HEK293 (cell line): ENCODE results near the gene RNF217.

Source experiments
- CTCF ChIA-PET: fragments of 350-600 bp; formaldehyde crosslinking; extraction: SDS; loops from one replicate; lab custom pipeline; 2021; ENCODE audit warnings: antibody characterized with exemption; lab: Yijun Ruan, JAX
- POLR2A ChIA-PET: fragments of 300-600 bp; formaldehyde crosslinking; extraction: SDS; loops from one replicate; lab custom pipeline; 2020; ENCODE audit warnings: antibody characterized with exemption, inconsistent platforms; lab: Yijun Ruan, JAX
- H3K27ac ChIP-seq: fragments of 200-500 bp; sonication (Bioruptor generic); 2 replicates; pipeline ENCODE4 v1.5.1; 2014; ENCODE audit warnings: low read depth, low read length, control low read depth, inconsistent platforms; ENCODE audit errors: extremely low read depth
- H3K36me3 ChIP-seq, 2 experiments: fragments of 200-500 bp in 1 of 2; sonication (Bioruptor generic) in 1 of 2; 1 replicate in 1 of 2; 2 replicates in 1 of 2; pipeline ENCODE4 v1.5.1; 2014 to 2017; ENCODE audit warnings: inconsistent platforms in 2 of 2, low read length in 2 of 2; ENCODE audit not compliant: control insufficient read depth in 2 of 2, insufficient read depth in 1 of 2
- H3K4me1 ChIP-seq: fragments of 200-500 bp; sonication (Bioruptor generic); 2 replicates; pipeline ENCODE4 v1.5.1; 2014; ENCODE audit warnings: mild to moderate bottlenecking, low read length, inconsistent platforms; ENCODE audit not compliant: control insufficient read depth, insufficient read depth
- H3K4me3 ChIP-seq: 2 replicates; pipeline ENCODE4 v1.5.1; 2011; ENCODE audit warnings: low read depth, mild to moderate bottlenecking, control low read depth, low read length, moderate library complexity
- H3K9me3 ChIP-seq: fragments of 200-500 bp; sonication (Bioruptor generic); 2 replicates; pipeline ENCODE4 v1.5.1; 2014; ENCODE audit warnings: low read depth, low read length, inconsistent platforms; ENCODE audit not compliant: control insufficient read depth, insufficient read depth
- BCL11A ChIP-seq: fragments of 450-650 bp; formaldehyde crosslinking; IDR thresholded peaks from 2 replicates; pipeline ENCODE4 v1.5.1; 2016; ENCODE audit warnings: low read depth, missing biosample characterization, missing genetic modification characterization
- HOXC10 ChIP-seq: sonication (generic); formaldehyde crosslinking; IDR thresholded peaks from 2 replicates; pipeline ENCODE4 v1.8.1; 2023; ENCODE audit warnings: mild to moderate bottlenecking, missing genetic modification reagents
- PBX3 ChIP-seq: sonication (generic); formaldehyde crosslinking; IDR thresholded peaks from 2 replicates; pipeline ENCODE4 v1.8.1; 2022; ENCODE audit warnings: mild to moderate bottlenecking, moderate library complexity, missing genetic modification reagents
- ZBTB11 ChIP-seq: fragments of 450-650 bp; formaldehyde crosslinking; conservative IDR thresholded peaks from 2 replicates; pipeline ENCODE4 v1.5.1; 2016; ENCODE audit warnings: low read depth, missing biosample characterization, missing genetic modification characterization
- ZBTB17 ChIP-seq: fragments of 450-650 bp; formaldehyde crosslinking; IDR thresholded peaks from 2 replicates; pipeline ENCODE4 v1.5.1; 2016; ENCODE audit warnings: missing biosample characterization, missing genetic modification characterization
- ZBTB21 ChIP-seq: fragments of 450-650 bp; formaldehyde crosslinking; IDR thresholded peaks from 2 replicates; pipeline ENCODE4 v1.5.1; 2017; ENCODE audit warnings: missing biosample characterization, missing genetic modification characterization
- ZBTB26 ChIP-seq: fragments of 450-650 bp; formaldehyde crosslinking; optimal IDR thresholded peaks from 2 replicates; pipeline ENCODE3; 2016; ENCODE audit warnings: missing biosample characterization, mild to moderate bottlenecking, missing genetic modification characterization
- ZNF132 ChIP-seq: fragments of 450-650 bp; formaldehyde crosslinking; IDR thresholded peaks from 2 replicates; pipeline ENCODE4 v1.5.1; 2017; ENCODE audit warnings: missing biosample characterization, missing genetic modification characterization, borderline replicate concordance
- ZNF335 ChIP-seq: fragments of 450-650 bp; formaldehyde crosslinking; conservative IDR thresholded peaks from 2 replicates; pipeline ENCODE4 v1.5.1; 2016; ENCODE audit warnings: missing biosample characterization, missing genetic modification characterization
- ZNF423 ChIP-seq: fragments of 450-650 bp; formaldehyde crosslinking; IDR thresholded peaks from 2 replicates; pipeline ENCODE4 v1.5.1; 2016; ENCODE audit warnings: missing biosample characterization, missing genetic modification characterization
- ZNF473 ChIP-seq: fragments of 450-650 bp; formaldehyde crosslinking; IDR thresholded peaks from 2 replicates; pipeline ENCODE4 v1.5.1; 2017; ENCODE audit warnings: missing biosample characterization, missing genetic modification characterization
- ZNF549 ChIP-seq: fragments of 450-650 bp; IDR thresholded peaks from 2 replicates; pipeline ENCODE4 v1.5.1; 2018; ENCODE audit warnings: missing biosample characterization, missing genetic modification characterization, mild to moderate bottlenecking, inconsistent platforms, moderate library complexity
- ZNF580 ChIP-seq: fragments of 450-650 bp; formaldehyde crosslinking; IDR thresholded peaks from 2 replicates; pipeline ENCODE4 v1.5.1; 2016; ENCODE audit warnings: missing biosample characterization, missing genetic modification characterization
- ZNF658 ChIP-seq: fragments of 450-650 bp; formaldehyde crosslinking; IDR thresholded peaks from 2 replicates; pipeline ENCODE4; 2016; ENCODE audit warnings: missing biosample characterization, missing genetic modification characterization
- ZNF664 ChIP-seq: fragments of 450-650 bp; formaldehyde crosslinking; IDR thresholded peaks from 2 replicates; pipeline ENCODE4 v1.5.1; 2016; ENCODE audit warnings: missing biosample characterization, missing genetic modification characterization
- ZNF76 ChIP-seq: fragments of 450-650 bp; formaldehyde crosslinking; IDR thresholded peaks from 2 replicates; pipeline ENCODE4; 2016; ENCODE audit warnings: low read depth, missing biosample characterization, missing genetic modification characterization, borderline replicate concordance
- ZNF776 ChIP-seq: fragments of 450-650 bp; formaldehyde crosslinking; IDR thresholded peaks from 2 replicates; pipeline ENCODE4 v1.5.0; 2017; ENCODE audit warnings: missing biosample characterization, missing genetic modification characterization, borderline replicate concordance
- ZNF785 ChIP-seq: fragments of 450-650 bp; formaldehyde crosslinking; IDR thresholded peaks from 2 replicates; pipeline ENCODE4 v1.5.1; 2016; ENCODE audit warnings: missing biosample characterization, missing genetic modification characterization
- ZNF843 ChIP-seq: fragments of 450-650 bp; formaldehyde crosslinking; IDR thresholded peaks from 2 replicates; pipeline ENCODE4 v1.5.1; 2016; ENCODE audit warnings: missing biosample characterization, missing genetic modification characterization
- ZSCAN18 ChIP-seq: fragments of 450-650 bp; formaldehyde crosslinking; IDR thresholded peaks from 2 replicates; pipeline ENCODE4 v1.5.1; 2016; ENCODE audit warnings: missing biosample characterization, missing genetic modification characterization

Gene RNF217

GRCh38 chr6:125019918-125020317 is 57.7 kb downstream of the RNF217 start:
- CTCF ChIA-PET = interaction anchor here (0.6 to 1.1 kb wide), 3 partner anchors 33 to 872 kb away, joined by 3 to 5 read pairs (median 3); no protein-coding TSS in a partner anchor

GRCh38 chr6:125020385-125020784 is 58.1 kb downstream of the RNF217 start:
- CTCF ChIA-PET = interaction anchor here (0.6 to 1.1 kb wide), 2 partner anchors 93 to 871 kb away, joined by 3 to 5 read pairs; no protein-coding TSS in a partner anchor
- POLR2A ChIA-PET = no interaction called here
- H3K4me3 ChIP-seq = no peak overlapping the region
- TF ChIP-seq ZSCAN18 (tag by site-specific recombination) = no peak
- TF ChIP-seq ZNF580 (tag by site-specific recombination) = no peak
- TF ChIP-seq ZBTB21 (tag by site-specific recombination) = no peak
- 0 out of 2 replicates have a peak, but pooled peaks have one; percentile 13 for TF ChIP-seq ZNF335 (tag by site-specific recombination)
- TF ChIP-seq ZBTB17 (tag by site-specific recombination) = no peak
- TF ChIP-seq BCL11A (tag by site-specific recombination) = no peak
- TF ChIP-seq, all 188 proteins: peak for 1
- Histone ChIP-seq H3K9me3 (no peaks in the 10 kb centered on the region), H3K27ac (no peak overlapping the region), H3K36me3 (no peaks in the 10 kb centered on the region), H3K4me1 (peaks cover 28% of the 10 kb centered on the region)

More at GRCh38 chr6:125019918-125020317, 57.7 kb downstream of the RNF217 start:
- POLR2A ChIA-PET = no interaction called here
- no peak overlapping the region for H3K27ac ChIP-seq
- no peaks in the 10 kb centered on the region for H3K36me3 ChIP-seq
- H3K4me3 ChIP-seq = no peak overlapping the region
- no peaks in the 10 kb centered on the region for H3K9me3 ChIP-seq
- H3K4me1 ChIP-seq = peaks cover 26% of the 10 kb centered on the region
- TF ChIP-seq ZNF132 (tag by site-specific recombination) (no peak), ZNF785 (tag by site-specific recombination) (no peak), ZNF664 (no peak), ZNF776 (no peak), ZNF76 (tag by site-specific recombination) (no peak), PBX3 (CRISPR knock-in tag) (no peak), ZBTB11 (tag by site-specific recombination) (no peak), ZNF423 (no peak), ZNF843 (tag by site-specific recombination) (no peak), ZNF473 (tag by site-specific recombination) (no peak), ZNF658 (tag by site-specific recombination) (no peak), ZNF549 (tag by site-specific recombination) (no peak), HOXC10 (no peak), ZBTB26 (tag by site-specific recombination) (no peak)
